BE2C (cell line): ENCODE measurements around the gene THOC6.

Experiments
- DNase-seq: peaks from one replicate; pipeline ENCODE4 v3.0.0-alpha.2; 2020
- H3K27me3 ChIP-seq: fragments of 250-450 bp; sonication (Bioruptor Pico); 2 replicates; pipeline ENCODE4 v1.5.1; 2020; ENCODE audit warnings: mild to moderate bottlenecking
- H3K36me3 ChIP-seq: fragments of 250-450 bp; sonication (Bioruptor Pico); 2 replicates; pipeline ENCODE4 v1.5.1; 2020; ENCODE audit warnings: mild to moderate bottlenecking
- H3K4me1 ChIP-seq: fragments of 250-450 bp; sonication (Bioruptor Pico); 2 replicates; pipeline ENCODE4 v1.5.1; 2020
- H3K4me3 ChIP-seq: 2 replicates; pipeline ENCODE4 v1.5.1; 2011; ENCODE audit warnings: low read depth, low read length
- H3K9me3 ChIP-seq: fragments of 250-450 bp; sonication (Bioruptor Pico); 2 replicates; pipeline ENCODE4 v1.5.1; 2020
- CTCF ChIP-seq: IDR thresholded peaks from 2 replicates; pipeline ENCODE4 v1.5.1; 2012; ENCODE audit warnings: mild to moderate bottlenecking, low read depth, low read length

The THOC6 gene

GRCh38 chr16:3035972-3036725 is 12.3 kb downstream of the THOC6 start:
- no peak for TF ChIP-seq CTCF
- H3K9me3 ChIP-seq, result no peaks in the 10 kb centered on the region
- H3K27me3 ChIP-seq, result peaks cover 99% of the 10 kb centered on the region
- DNase-seq, result no peak
- H3K4me3 ChIP-seq, result no peak overlapping the region
- peaks cover 3% of the 10 kb centered on the region; the same call in 1 of the 2 replicates for H3K4me1 ChIP-seq
- no peaks in the 10 kb centered on the region for H3K36me3 ChIP-seq

- Histone ChIP-seq H3K4me1 (no peaks in the 10 kb centered on the region), H3K9me3 (no peaks in the 10 kb centered on the region), H3K27me3 (peaks cover 96% of the 10 kb centered on the region), H3K36me3 (no peaks in the 10 kb centered on the region), H3K4me3 (no peak within 1 kb of the TSS)
- TF ChIP-seq CTCF, result no peak
- DNase-seq, result no peak
Observed at GRCh38 chr16:3036726-3037315, 13.0 kb downstream of the THOC6 start, which contains the start of gene BICDL2. TSS of gene BICDL2 (minus strand) at chr16:3036944. CDS start at chr16:3035496, 1,448 bp downstream.

- no peak for DNase-seq
- Histone ChIP-seq H3K4me1 (no peaks in the 10 kb centered on the region), H3K4me3 (no peak overlapping the region), H3K27me3 (peaks cover 92% of the 10 kb centered on the region), H3K9me3 (no peaks in the 10 kb centered on the region), H3K36me3 (no peaks in the 10 kb centered on the region)
- no peak for TF ChIP-seq CTCF
Observed at GRCh38 chr16:3038256-3038655, 14.4 kb downstream of the THOC6 start.

- Histone ChIP-seq H3K4me3 (no peak overlapping the region), H3K9me3 (no peaks in the 10 kb centered on the region), H3K4me1 (no peaks in the 10 kb centered on the region), H3K27me3 (peaks cover 92% of the 10 kb centered on the region), H3K36me3 (no peaks in the 10 kb centered on the region)
- TF ChIP-seq CTCF, result no peak
- no peak for DNase-seq
Observed at GRCh38 chr16:3038896-3039295, 15.1 kb downstream of the THOC6 start.

- Histone ChIP-seq H3K27me3 (peaks cover 93% of the 10 kb centered on the region), H3K36me3 (no peaks in the 10 kb centered on the region), H3K4me3 (no peak overlapping the region), H3K9me3 (0 out of 2 replicates have a peak, but pooled peaks cover 3% of the 10 kb centered on the region), H3K4me1 (no peaks in the 10 kb centered on the region)
- TF ChIP-seq CTCF, result no peak
- DNase-seq, result no peak
Observed at GRCh38 chr16:3042376-3042775, 18.5 kb downstream of the THOC6 start.

- TF ChIP-seq CTCF, result no peak
Observed at GRCh38 chr16:3044708-3045107, 20.9 kb downstream of the THOC6 start.

More at GRCh38 chr16:3044708-3045107, 20.9 kb downstream of the THOC6 start:
- H3K36me3 ChIP-seq, result no peaks in the 10 kb centered on the region
- no peak overlapping the region for H3K4me3 ChIP-seq
- no peaks in the 10 kb centered on the region for H3K4me1 ChIP-seq
- DNase-seq, result no peak
- peaks cover 93% of the 10 kb centered on the region for H3K27me3 ChIP-seq
- 0 out of 2 replicates have a peak, but pooled peaks cover 3% of the 10 kb centered on the region for H3K9me3 ChIP-seq
